Thoracic aorta (tissue), 2 donors: ENCODE results near the gene TMEM260. TPM values are rescaled to one million over a fixed set of nuclear protein-coding genes. Genes with fewer than 3 reads are reported as not detected.

Experiments
- ATAC-seq: fragments of 150-250 bp; one replicate; pipeline ENCODE4 v1.8.0; 2017; ENCODE audit warnings: low read depth; ENCODE audit not compliant: insufficient number of reproducible peaks, low FRiP score
- DNase-seq: peaks from one replicate; pipeline ENCODE4 v3.0.0-alpha.2; 2020; ENCODE audit warnings: low spot score
- H3K27ac ChIP-seq, 2 donors: fragments of 200-600 bp; sonication (generic); 1 replicate in 1 of 2; 2 replicates in 1 of 2; pipeline ENCODE4 v1.5.1; 2016; ENCODE audit warnings: mild to moderate bottlenecking in 2 of 2, moderate library complexity in 2 of 2
- H3K27me3 ChIP-seq: fragments of 200-600 bp; sonication (generic); replicated peaks from 2 replicates; pipeline ENCODE4 v1.6.0; 2016; ENCODE audit warnings: mild to moderate bottlenecking; ENCODE audit not compliant: insufficient read depth
- H3K36me3 ChIP-seq: fragments of 200-600 bp; sonication (generic); one replicate; pipeline ENCODE4 v1.5.1; 2016
- H3K4me1 ChIP-seq, 2 donors: fragments of 200-600 bp; sonication (generic); 1 replicate in 1 of 2; 2 replicates in 1 of 2; pipeline versions ENCODE4 v1.5.1 to v1.6.0; 2016; ENCODE audit warnings: low read depth in 2 of 2, mild to moderate bottlenecking in 1 of 2; ENCODE audit not compliant: control insufficient read depth in 1 of 2
- H3K4me3 ChIP-seq: fragments of 200-600 bp; sonication (generic); 2 replicates; pipeline ENCODE4 v1.5.1; 2016; ENCODE audit warnings: mild to moderate bottlenecking
- H3K9me3 ChIP-seq: fragments of 200-600 bp; sonication (generic); 2 replicates; pipeline ENCODE4 v1.5.1; 2016
- CTCF ChIP-seq: fragments of 200-600 bp; sonication (generic); IDR thresholded peaks from one replicate; pipeline ENCODE4 v1.5.1; 2019; ENCODE audit warnings: antibody characterized with exemption
- total RNA-seq, 2 donors: library from RNA; depleted of rRNA; stranded (reverse); fragments of >200 nt; gene quantifications; one replicate each; pipeline versions ENCODE4 v1.1.0 to v1.2.3, GENCODE V29; 2016

TMEM260 gene
- total RNA-seq, result 10 to 100 TPM; 39.9 to 44.7 TPM

- Histone ChIP-seq H3K4me1 (peaks cover 10 to 24% of the 10 kb centered on the region in 2 donors), H3K4me3 (peak within 1 kb of the TSS; percentile 92), H3K36me3 (no peaks in the 10 kb centered on the region), H3K9me3 (no peaks in the 10 kb centered on the region), H3K27ac (peak within 1 kb of the TSS; percentile 49 to 56), H3K27me3 (no peaks in the 10 kb centered on the region)
- peak; percentile 89 for TF ChIP-seq CTCF
- DNase-seq (peak; percentile 29), ATAC-seq (peak; percentile 96)
These were observed at the start of gene TMEM260 for GRCh38 chr14:56579345-56580220. Gene TMEM260 (plus strand): TSS chr14:56579798. CDS start chr14:56579915, 117 bp downstream.

GRCh38 chr14:56532546-56532945, 47.1 kb upstream of the TMEM260 start:
- no peaks in the 10 kb centered on the region for H3K9me3 ChIP-seq
- DNase-seq, result no peak
- no peak overlapping the region for H3K27ac ChIP-seq
- no peak for TF ChIP-seq CTCF
- H3K36me3 ChIP-seq, result no peaks in the 10 kb centered on the region
- no peak overlapping the region for H3K4me3 ChIP-seq
- no peaks in the 10 kb centered on the region for H3K4me1 ChIP-seq
- no peak for ATAC-seq
- H3K27me3 ChIP-seq, result no peaks in the 10 kb centered on the region

GRCh38 chr14:56534656-56535055, 44.9 kb upstream of the TMEM260 start:
- no peak for TF ChIP-seq CTCF
- Histone ChIP-seq H3K9me3 (no peaks in the 10 kb centered on the region), H3K36me3 (no peaks in the 10 kb centered on the region), H3K4me1 (no peaks in the 10 kb centered on the region), H3K27me3 (no peaks in the 10 kb centered on the region), H3K4me3 (no peak overlapping the region), H3K27ac (no peak overlapping the region)
- ATAC-seq (no peak), DNase-seq (no peak)

GRCh38 chr14:56539862-56540261, 39.7 kb upstream of the TMEM260 start:
- TF ChIP-seq CTCF, result no peak

GRCh38 chr14:56543436-56543835, 36.2 kb upstream of the TMEM260 start:
- no peaks in the 10 kb centered on the region for H3K4me1 ChIP-seq
- DNase-seq (no peak), ATAC-seq (no peak)
- H3K27me3 ChIP-seq, result no peaks in the 10 kb centered on the region
- H3K36me3 ChIP-seq, result no peaks in the 10 kb centered on the region
- no peak overlapping the region for H3K4me3 ChIP-seq
- TF ChIP-seq CTCF, result no peak
- H3K27ac ChIP-seq, result no peak overlapping the region
- no peaks in the 10 kb centered on the region for H3K9me3 ChIP-seq

More at GRCh38 chr14:56539862-56540261, 39.7 kb upstream of the TMEM260 start:
- Histone ChIP-seq H3K4me3 (no peak overlapping the region), H3K36me3 (no peaks in the 10 kb centered on the region), H3K4me1 (no peaks in the 10 kb centered on the region), H3K27ac (no peak overlapping the region), H3K9me3 (no peaks in the 10 kb centered on the region), H3K27me3 (no peaks in the 10 kb centered on the region)
- ATAC-seq (no peak), DNase-seq (no peak)
